Fibroblast of villous mesenchyme (primary cell): Measurements from ENCODE around the gene TEX12. TPM values are rescaled to one million over a fixed set of nuclear protein-coding genes. Genes with fewer than 3 reads are reported as not detected.

Experiments
- DNase-seq: peaks from one replicate; pipeline ENCODE4 v3.0.0-alpha.2; 2010; ENCODE audit warnings: low read depth
- H3K4me3 ChIP-seq: 2 replicates; pipeline ENCODE4 v1.5.1; 2011; ENCODE audit warnings: low read depth, mild to moderate bottlenecking, low read length
- CTCF ChIP-seq: IDR thresholded peaks from 2 replicates; pipeline ENCODE4 v1.5.1; 2012; ENCODE audit warnings: low read depth, mild to moderate bottlenecking, low read length; ENCODE audit not compliant: insufficient read depth
- small RNA-seq: library from RNA; depleted of rRNA; stranded (forward); fragments of <200 nt; gene quantifications from one replicate; pipeline ENCODE3, GENCODE V24; 2012
- total RNA-seq: library from RNA; depleted of rRNA; stranded (reverse); fragments of >200 nt; gene quantifications from 2 replicates; pipeline ENCODE4 v1.2.3, GENCODE V29; 2012

Gene TEX12
- total RNA-seq, 1 donor, result not detected

- H3K4me3 ChIP-seq, result no peak overlapping the region
- TF ChIP-seq CTCF, result peak; percentile 71
- DNase-seq, result peak; percentile 86
Measured at GRCh38 chr11:112219476-112220232, 52.5 kb downstream of the TEX12 start.

- H3K4me3 ChIP-seq, result no peak overlapping the region
- no peak for TF ChIP-seq CTCF
- DNase-seq, result no peak
Measured at GRCh38 chr11:112221274-112221835, 54.2 kb downstream of the TEX12 start.

Small RNA genes lying within 50 kb of the gene (small RNA-seq; reads per million reads assigned to genes)
- not detected for gene MRPS36P4

Other genes with a start within 250 kb of the TEX12 start
- gene C11orf52, start 248.5 kb upstream of the TEX12 start, total RNA-seq, result 0.32 and 0.86 TPM in 2 replicates
- 27.1 and 30.2 TPM in 2 replicates for gene DIXDC1, start 230.0 kb upstream of the TEX12 start, total RNA-seq
- 49.6 and 56.6 TPM in 2 replicates for gene DLAT, start 142.0 kb upstream of the TEX12 start, total RNA-seq
- 1.3 and 2.6 TPM in 2 replicates for gene PIH1D2, start 93.4 kb upstream of the TEX12 start, total RNA-seq
- gene NKAPD1, start 93.1 kb upstream of the TEX12 start, total RNA-seq, result 20.6 and 30.7 TPM in 2 replicates
- 57.0 and 64.3 TPM in 2 replicates for gene TIMM8B, start 80.6 kb upstream of the TEX12 start, total RNA-seq
- gene SDHD, start 80.5 kb upstream of the TEX12 start, total RNA-seq, result 121 and 140 TPM in 2 replicates
- 1.6 and 2.2 TPM in 2 replicates for gene IL18, start 3.3 kb upstream of the TEX12 start, total RNA-seq
- 0.97 and 3.0 TPM in 2 replicates for gene BCO2, start 8.1 kb downstream of the TEX12 start, total RNA-seq
- 59.9 and 67.8 TPM in 2 replicates for gene PTS, start 59.1 kb downstream of the TEX12 start, total RNA-seq
- gene PLET1, start 93.5 kb downstream of the TEX12 start, total RNA-seq, result not detected in 2 replicates